SK-N-SH treated with all-trans-retinoic acid at 6 μM for 48 hours (cell line): ENCODE data around the gene MEP1A.

ENCODE experiments used
- GLIS3 ChIP-seq: fragments of 250-450 bp; sonication (Bioruptor Pico); IDR thresholded peaks from 2 replicates; pipeline ENCODE4 v1.5.0; 2020; ENCODE audit warnings: mild to moderate bottlenecking, moderate library complexity
- OSR1 ChIP-seq: fragments of 250-450 bp; sonication (Bioruptor Pico); IDR thresholded peaks from 2 replicates; pipeline ENCODE4 v1.8.0; 2022; ENCODE audit warnings: moderate library complexity, mild to moderate bottlenecking, inconsistent platforms
- RARB ChIP-seq: fragments of 250-450 bp; sonication (Bioruptor Pico); IDR thresholded peaks from 2 replicates; pipeline ENCODE4 v1.8.0; 2021; ENCODE audit warnings: mild to moderate bottlenecking, moderate library complexity
- SNAI2 ChIP-seq: fragments of 250-450 bp; sonication (Bioruptor Pico); IDR thresholded peaks from 2 replicates; pipeline ENCODE4 v1.5.0; 2020; ENCODE audit warnings: mild to moderate bottlenecking, moderate library complexity
- ZC3H10 ChIP-seq: fragments of 250-450 bp; sonication (Bioruptor Pico); IDR thresholded peaks from 2 replicates; pipeline ENCODE4 v1.5.1; 2021; ENCODE audit warnings: mild to moderate bottlenecking, moderate library complexity
- ZFP3 ChIP-seq: fragments of 250-450 bp; sonication (Bioruptor Pico); IDR thresholded peaks from 2 replicates; pipeline ENCODE4 v1.5.0; 2020; ENCODE audit warnings: mild to moderate bottlenecking, moderate library complexity
- ZFP30 ChIP-seq: fragments of 450-650 bp; formaldehyde crosslinking; IDR thresholded peaks from 2 replicates; pipeline ENCODE4 v1.5.0; 2022; ENCODE audit warnings: mild to moderate bottlenecking, moderate library complexity
- ZNF8 ChIP-seq: fragments of 450-650 bp; formaldehyde crosslinking; IDR thresholded peaks from 2 replicates; pipeline ENCODE4 v1.5.0; 2020; ENCODE audit warnings: mild to moderate bottlenecking, moderate library complexity
- TF ChIP-seq, protein P1 (sequence below): fragments of 250-450 bp; sonication (Bioruptor Pico); IDR thresholded peaks from 2 replicates; pipeline ENCODE4 v1.8.0; 2020; ENCODE audit warnings: mild to moderate bottlenecking, moderate library complexity, borderline replicate concordance
- TF ChIP-seq, protein P2 (sequence below): fragments of 250-450 bp; sonication (Bioruptor Pico); IDR thresholded peaks from 2 replicates; pipeline ENCODE4 v1.5.1; 2021; ENCODE audit warnings: mild to moderate bottlenecking, moderate library complexity
- TF ChIP-seq, protein P3 (sequence below): fragments of 250-450 bp; sonication (Bioruptor Pico); IDR thresholded peaks from 2 replicates; pipeline ENCODE4 v1.5.1; 2020; ENCODE audit warnings: low read depth, mild to moderate bottlenecking, moderate library complexity
- TF ChIP-seq, protein P4 (sequence below): fragments of 250-450 bp; sonication (Bioruptor Pico); IDR thresholded peaks from 2 replicates; pipeline ENCODE4 v1.5.0; 2020; ENCODE audit warnings: mild to moderate bottlenecking, moderate library complexity

DNA sequence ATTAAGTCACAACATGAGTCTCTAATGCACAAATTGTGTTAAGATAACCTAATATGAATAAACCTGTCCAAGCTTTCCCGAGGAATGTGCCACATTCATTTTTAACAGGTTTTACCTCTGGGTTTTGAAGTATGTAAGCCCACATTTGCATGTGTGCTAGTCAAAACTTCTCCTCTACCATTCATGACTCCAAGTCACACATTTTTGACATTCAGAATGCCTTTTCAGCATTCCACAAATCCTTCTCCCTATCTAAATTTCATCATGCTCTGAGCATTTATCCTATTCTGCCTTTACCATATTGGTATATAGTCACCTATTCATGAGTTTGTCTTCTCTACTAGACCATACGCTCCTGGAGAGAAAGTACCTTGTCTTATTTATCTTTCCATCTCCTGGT is 72.0 kb downstream of the MEP1A start:
- TF ChIP-seq, protein P1, sequence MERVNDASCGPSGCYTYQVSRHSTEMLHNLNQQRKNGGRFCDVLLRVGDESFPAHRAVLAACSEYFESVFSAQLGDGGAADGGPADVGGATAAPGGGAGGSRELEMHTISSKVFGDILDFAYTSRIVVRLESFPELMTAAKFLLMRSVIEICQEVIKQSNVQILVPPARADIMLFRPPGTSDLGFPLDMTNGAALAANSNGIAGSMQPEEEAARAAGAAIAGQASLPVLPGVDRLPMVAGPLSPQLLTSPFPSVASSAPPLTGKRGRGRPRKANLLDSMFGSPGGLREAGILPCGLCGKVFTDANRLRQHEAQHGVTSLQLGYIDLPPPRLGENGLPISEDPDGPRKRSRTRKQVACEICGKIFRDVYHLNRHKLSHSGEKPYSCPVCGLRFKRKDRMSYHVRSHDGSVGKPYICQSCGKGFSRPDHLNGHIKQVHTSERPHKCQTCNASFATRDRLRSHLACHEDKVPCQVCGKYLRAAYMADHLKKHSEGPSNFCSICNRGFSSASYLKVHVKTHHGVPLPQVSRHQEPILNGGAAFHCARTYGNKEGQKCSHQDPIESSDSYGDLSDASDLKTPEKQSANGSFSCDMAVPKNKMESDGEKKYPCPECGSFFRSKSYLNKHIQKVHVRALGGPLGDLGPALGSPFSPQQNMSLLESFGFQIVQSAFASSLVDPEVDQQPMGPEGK: no peak
- TF ChIP-seq ZC3H10 (CRISPR knock-in tag) (no peak), GLIS3 (CRISPR knock-in tag) (no peak), SNAI2 (no peak), RARB (CRISPR knock-in tag) (no peak), ZFP3 (CRISPR knock-in tag) (no peak), ZNF8 (CRISPR knock-in tag) (no peak), ZFP30 (CRISPR knock-in tag) (no peak), OSR1 (CRISPR knock-in tag) (no peak)
- TF ChIP-seq, protein P2, sequence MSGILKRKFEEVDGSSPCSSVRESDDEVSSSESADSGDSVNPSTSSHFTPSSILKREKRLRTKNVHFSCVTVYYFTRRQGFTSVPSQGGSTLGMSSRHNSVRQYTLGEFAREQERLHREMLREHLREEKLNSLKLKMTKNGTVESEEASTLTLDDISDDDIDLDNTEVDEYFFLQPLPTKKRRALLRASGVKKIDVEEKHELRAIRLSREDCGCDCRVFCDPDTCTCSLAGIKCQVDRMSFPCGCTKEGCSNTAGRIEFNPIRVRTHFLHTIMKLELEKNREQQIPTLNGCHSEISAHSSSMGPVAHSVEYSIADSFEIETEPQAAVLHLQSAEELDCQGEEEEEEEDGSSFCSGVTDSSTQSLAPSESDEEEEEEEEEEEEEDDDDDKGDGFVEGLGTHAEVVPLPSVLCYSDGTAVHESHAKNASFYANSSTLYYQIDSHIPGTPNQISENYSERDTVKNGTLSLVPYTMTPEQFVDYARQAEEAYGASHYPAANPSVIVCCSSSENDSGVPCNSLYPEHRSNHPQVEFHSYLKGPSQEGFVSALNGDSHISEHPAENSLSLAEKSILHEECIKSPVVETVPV (CRISPR knock-in tag): no peak
- TF ChIP-seq, protein P3, sequence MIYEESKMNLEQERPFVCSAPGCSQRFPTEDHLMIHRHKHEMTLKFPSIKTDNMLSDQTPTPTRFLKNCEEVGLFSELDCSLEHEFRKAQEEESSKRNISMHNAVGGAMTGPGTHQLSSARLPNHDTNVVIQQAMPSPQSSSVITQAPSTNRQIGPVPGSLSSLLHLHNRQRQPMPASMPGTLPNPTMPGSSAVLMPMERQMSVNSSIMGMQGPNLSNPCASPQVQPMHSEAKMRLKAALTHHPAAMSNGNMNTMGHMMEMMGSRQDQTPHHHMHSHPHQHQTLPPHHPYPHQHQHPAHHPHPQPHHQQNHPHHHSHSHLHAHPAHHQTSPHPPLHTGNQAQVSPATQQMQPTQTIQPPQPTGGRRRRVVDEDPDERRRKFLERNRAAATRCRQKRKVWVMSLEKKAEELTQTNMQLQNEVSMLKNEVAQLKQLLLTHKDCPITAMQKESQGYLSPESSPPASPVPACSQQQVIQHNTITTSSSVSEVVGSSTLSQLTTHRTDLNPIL (CRISPR knock-in tag): no peak
- TF ChIP-seq, protein P4, sequence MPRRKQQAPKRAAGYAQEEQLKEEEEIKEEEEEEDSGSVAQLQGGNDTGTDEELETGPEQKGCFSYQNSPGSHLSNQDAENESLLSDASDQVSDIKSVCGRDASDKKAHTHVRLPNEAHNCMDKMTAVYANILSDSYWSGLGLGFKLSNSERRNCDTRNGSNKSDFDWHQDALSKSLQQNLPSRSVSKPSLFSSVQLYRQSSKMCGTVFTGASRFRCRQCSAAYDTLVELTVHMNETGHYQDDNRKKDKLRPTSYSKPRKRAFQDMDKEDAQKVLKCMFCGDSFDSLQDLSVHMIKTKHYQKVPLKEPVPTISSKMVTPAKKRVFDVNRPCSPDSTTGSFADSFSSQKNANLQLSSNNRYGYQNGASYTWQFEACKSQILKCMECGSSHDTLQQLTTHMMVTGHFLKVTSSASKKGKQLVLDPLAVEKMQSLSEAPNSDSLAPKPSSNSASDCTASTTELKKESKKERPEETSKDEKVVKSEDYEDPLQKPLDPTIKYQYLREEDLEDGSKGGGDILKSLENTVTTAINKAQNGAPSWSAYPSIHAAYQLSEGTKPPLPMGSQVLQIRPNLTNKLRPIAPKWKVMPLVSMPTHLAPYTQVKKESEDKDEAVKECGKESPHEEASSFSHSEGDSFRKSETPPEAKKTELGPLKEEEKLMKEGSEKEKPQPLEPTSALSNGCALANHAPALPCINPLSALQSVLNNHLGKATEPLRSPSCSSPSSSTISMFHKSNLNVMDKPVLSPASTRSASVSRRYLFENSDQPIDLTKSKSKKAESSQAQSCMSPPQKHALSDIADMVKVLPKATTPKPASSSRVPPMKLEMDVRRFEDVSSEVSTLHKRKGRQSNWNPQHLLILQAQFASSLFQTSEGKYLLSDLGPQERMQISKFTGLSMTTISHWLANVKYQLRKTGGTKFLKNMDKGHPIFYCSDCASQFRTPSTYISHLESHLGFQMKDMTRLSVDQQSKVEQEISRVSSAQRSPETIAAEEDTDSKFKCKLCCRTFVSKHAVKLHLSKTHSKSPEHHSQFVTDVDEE (CRISPR knock-in tag): no peak
